ENCODE data around the gene RERG.
"Not testable (repeated sequence)": the region's sequence is repeated elsewhere in the genome, so short reads cannot be mapped to it uniquely, and the experiment has no call there.

The RERG gene

GRCh38 chr12:15092826-15093225, 128.4 kb downstream of the RERG start:
- Histone ChIP-seq H3K36me3 (no peaks in the 10 kb centered on the region), H3K27me3 (no peaks in the 10 kb centered on the region), H3K4me1 (peaks cover 14% of the 10 kb centered on the region), H3K9me3 (no peaks in the 10 kb centered on the region), H3K4me3 (ENCODE audit: low read depth, low read length) (no peak overlapping the region)
- DNase-seq = no peak
- TF ChIP-seq CTCF (IDR thresholded peaks at IDR 0.05; ENCODE audit: low read depth, low read length) = no peak

DNA sequence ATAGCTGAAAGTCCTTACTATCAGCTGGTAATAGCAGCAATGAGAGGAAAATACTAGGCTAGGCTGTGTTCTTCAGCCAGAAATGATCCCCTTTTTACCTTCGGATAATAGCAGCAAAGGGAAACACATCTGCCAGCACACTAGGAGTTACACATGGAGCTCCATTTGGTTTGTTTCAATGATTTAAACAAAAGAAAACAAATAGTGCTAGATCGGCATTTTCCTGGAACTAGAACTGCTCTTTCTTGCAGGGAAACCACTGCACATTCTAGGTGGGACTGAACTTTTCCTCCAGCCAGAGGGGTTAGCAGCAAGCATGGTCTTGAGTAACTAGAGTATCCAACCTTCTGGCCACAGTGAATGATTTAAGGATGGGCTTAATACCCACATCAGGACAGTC, 130.8 kb downstream of the RERG start:
- H3K27me3 ChIP-seq = no peaks in the 10 kb centered on the region
- TF ChIP-seq CTCF (IDR thresholded peaks at IDR 0.05; ENCODE audit: low read depth, low read length) = no peak
- H3K36me3 ChIP-seq = no peaks in the 10 kb centered on the region
- H3K4me3 ChIP-seq (ENCODE audit: low read depth, low read length) = no peak overlapping the region
- peaks cover 14% of the 10 kb centered on the region for H3K4me1 ChIP-seq
- DNase-seq = no peak
- no peaks in the 10 kb centered on the region for H3K9me3 ChIP-seq

GRCh38 chr12:15088105-15088504, 133.1 kb downstream of the RERG start:
- H3K4me3 ChIP-seq (ENCODE audit: low read depth, low read length) = no peak overlapping the region
- H3K9me3 ChIP-seq = no peaks in the 10 kb centered on the region
- peaks cover 6% of the 10 kb centered on the region for H3K4me1 ChIP-seq
- TF ChIP-seq CTCF (IDR thresholded peaks at IDR 0.05; ENCODE audit: low read depth, low read length) = no peak
- DNase-seq = no peak
- no peaks in the 10 kb centered on the region for H3K36me3 ChIP-seq
- H3K27me3 ChIP-seq = no peaks in the 10 kb centered on the region

DNA sequence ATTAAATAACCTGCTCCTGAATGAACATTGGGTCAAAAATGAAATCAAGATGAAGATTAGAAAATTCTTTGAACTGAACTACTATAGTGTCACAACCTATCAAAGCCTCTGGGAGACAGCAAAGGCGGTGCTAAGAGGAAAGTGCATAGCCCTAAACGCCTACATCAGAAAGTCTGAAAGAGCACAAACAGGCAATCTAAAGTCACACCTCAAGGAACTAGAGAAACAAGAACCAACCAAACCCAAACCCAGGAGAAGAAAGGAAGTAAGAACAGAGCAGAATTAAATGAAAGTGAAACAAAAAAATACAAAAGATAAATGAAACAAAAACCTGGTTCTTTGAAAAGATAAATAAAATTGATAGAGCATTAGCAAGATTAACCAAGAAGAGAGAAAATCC, 143.5 kb downstream of the RERG start:
- H3K36me3 ChIP-seq; H3K9me3 ChIP-seq; DNase-seq; H3K4me1 ChIP-seq; H3K4me3 ChIP-seq (ENCODE audit: low read depth, low read length); H3K27me3 ChIP-seq: not testable (repeated sequence)

DNA sequence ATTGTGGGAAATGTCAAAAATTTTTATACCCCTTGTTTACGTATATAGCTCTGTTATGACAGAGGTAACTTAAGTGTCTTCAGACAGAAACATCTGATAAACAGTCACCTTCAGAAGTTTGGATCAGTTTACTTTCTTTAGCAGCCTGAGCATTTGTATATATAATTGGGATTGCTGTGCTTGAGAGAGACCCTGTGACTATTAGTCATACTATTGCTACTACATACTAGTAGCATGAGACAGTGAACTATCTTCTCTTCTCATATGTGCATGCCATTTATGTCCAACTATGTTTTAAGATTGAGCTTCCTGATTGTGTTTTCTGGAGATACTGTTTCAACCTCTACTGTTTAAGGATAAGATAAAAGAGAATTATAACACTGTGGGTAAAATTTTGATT, 146.9 kb downstream of the RERG start:
- Histone ChIP-seq H3K27me3 (no peaks in the 10 kb centered on the region), H3K4me3 (ENCODE audit: low read depth, low read length) (no peak overlapping the region), H3K9me3 (no peaks in the 10 kb centered on the region), H3K4me1 (peaks cover 2% of the 10 kb centered on the region), H3K36me3 (no peaks in the 10 kb centered on the region)
- no peak for TF ChIP-seq CTCF (IDR thresholded peaks at IDR 0.05; ENCODE audit: low read depth, low read length)
- no peak for DNase-seq

DNA sequence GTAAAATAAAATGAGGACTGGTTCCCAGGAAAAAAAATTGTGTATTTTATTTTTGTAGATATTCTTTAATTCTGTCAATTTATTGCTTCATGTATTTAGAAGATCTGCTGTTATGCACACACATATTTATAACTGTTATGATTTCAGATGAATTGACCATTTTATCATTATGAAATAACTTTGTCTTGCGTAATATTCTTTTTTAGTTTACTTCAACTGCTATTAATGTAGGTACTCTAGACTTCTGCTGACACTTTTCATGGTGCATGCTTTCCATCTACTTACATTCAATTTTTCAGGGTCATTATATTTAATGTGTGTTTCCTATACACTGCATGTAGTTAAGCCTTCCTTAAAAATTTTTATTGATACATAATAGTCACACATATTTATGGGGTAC, 162.1 kb downstream of the RERG start:
- Histone ChIP-seq H3K27me3 (no peaks in the 10 kb centered on the region), H3K9me3 (no peaks in the 10 kb centered on the region), H3K4me1 (no peaks in the 10 kb centered on the region), H3K36me3 (no peaks in the 10 kb centered on the region), H3K4me3 (ENCODE audit: low read depth, low read length) (no peak overlapping the region)
- DNase-seq = no peak
- no peak for TF ChIP-seq CTCF (IDR thresholded peaks at IDR 0.05; ENCODE audit: low read depth, low read length)

Data from BE2C (cell line).